Measurements from ENCODE around the gene CERS2. TPM values are rescaled to one million over a fixed set of nuclear protein-coding genes. Genes with fewer than 3 reads are reported as not detected.

Gene CERS2
- total and polyA plus RNA-seq, 2 of the 8 experiments (the other 6 are each of a cell fraction or from before 2014, with no cell fraction given), result 216 to 237 TPM

- TF ChIP-seq, protein P1, sequence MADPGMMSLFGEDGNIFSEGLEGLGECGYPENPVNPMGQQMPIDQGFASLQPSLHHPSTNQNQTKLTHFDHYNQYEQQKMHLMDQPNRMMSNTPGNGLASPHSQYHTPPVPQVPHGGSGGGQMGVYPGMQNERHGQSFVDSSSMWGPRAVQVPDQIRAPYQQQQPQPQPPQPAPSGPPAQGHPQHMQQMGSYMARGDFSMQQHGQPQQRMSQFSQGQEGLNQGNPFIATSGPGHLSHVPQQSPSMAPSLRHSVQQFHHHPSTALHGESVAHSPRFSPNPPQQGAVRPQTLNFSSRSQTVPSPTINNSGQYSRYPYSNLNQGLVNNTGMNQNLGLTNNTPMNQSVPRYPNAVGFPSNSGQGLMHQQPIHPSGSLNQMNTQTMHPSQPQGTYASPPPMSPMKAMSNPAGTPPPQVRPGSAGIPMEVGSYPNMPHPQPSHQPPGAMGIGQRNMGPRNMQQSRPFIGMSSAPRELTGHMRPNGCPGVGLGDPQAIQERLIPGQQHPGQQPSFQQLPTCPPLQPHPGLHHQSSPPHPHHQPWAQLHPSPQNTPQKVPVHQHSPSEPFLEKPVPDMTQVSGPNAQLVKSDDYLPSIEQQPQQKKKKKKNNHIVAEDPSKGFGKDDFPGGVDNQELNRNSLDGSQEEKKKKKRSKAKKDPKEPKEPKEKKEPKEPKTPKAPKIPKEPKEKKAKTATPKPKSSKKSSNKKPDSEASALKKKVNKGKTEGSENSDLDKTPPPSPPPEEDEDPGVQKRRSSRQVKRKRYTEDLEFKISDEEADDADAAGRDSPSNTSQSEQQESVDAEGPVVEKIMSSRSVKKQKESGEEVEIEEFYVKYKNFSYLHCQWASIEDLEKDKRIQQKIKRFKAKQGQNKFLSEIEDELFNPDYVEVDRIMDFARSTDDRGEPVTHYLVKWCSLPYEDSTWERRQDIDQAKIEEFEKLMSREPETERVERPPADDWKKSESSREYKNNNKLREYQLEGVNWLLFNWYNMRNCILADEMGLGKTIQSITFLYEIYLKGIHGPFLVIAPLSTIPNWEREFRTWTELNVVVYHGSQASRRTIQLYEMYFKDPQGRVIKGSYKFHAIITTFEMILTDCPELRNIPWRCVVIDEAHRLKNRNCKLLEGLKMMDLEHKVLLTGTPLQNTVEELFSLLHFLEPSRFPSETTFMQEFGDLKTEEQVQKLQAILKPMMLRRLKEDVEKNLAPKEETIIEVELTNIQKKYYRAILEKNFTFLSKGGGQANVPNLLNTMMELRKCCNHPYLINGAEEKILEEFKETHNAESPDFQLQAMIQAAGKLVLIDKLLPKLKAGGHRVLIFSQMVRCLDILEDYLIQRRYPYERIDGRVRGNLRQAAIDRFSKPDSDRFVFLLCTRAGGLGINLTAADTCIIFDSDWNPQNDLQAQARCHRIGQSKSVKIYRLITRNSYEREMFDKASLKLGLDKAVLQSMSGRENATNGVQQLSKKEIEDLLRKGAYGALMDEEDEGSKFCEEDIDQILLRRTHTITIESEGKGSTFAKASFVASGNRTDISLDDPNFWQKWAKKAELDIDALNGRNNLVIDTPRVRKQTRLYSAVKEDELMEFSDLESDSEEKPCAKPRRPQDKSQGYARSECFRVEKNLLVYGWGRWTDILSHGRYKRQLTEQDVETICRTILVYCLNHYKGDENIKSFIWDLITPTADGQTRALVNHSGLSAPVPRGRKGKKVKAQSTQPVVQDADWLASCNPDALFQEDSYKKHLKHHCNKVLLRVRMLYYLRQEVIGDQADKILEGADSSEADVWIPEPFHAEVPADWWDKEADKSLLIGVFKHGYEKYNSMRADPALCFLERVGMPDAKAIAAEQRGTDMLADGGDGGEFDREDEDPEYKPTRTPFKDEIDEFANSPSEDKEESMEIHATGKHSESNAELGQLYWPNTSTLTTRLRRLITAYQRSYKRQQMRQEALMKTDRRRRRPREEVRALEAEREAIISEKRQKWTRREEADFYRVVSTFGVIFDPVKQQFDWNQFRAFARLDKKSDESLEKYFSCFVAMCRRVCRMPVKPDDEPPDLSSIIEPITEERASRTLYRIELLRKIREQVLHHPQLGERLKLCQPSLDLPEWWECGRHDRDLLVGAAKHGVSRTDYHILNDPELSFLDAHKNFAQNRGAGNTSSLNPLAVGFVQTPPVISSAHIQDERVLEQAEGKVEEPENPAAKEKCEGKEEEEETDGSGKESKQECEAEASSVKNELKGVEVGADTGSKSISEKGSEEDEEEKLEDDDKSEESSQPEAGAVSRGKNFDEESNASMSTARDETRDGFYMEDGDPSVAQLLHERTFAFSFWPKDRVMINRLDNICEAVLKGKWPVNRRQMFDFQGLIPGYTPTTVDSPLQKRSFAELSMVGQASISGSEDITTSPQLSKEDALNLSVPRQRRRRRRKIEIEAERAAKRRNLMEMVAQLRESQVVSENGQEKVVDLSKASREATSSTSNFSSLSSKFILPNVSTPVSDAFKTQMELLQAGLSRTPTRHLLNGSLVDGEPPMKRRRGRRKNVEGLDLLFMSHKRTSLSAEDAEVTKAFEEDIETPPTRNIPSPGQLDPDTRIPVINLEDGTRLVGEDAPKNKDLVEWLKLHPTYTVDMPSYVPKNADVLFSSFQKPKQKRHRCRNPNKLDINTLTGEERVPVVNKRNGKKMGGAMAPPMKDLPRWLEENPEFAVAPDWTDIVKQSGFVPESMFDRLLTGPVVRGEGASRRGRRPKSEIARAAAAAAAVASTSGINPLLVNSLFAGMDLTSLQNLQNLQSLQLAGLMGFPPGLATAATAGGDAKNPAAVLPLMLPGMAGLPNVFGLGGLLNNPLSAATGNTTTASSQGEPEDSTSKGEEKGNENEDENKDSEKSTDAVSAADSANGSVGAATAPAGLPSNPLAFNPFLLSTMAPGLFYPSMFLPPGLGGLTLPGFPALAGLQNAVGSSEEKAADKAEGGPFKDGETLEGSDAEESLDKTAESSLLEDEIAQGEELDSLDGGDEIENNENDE (IDR thresholded peaks at IDR 0.05; ENCODE audit: insufficient replicate concordance, low read length), result no peak
- peak; percentile 66 to 72 for TF ChIP-seq RAD21 (IDR thresholded peaks at IDR 0.05 in 1 of 2, conservative IDR thresholded peaks at IDR 0.05 in 1 of 2; ENCODE audit: low read depth in 2 of 2, low read length in 2 of 2)
- TF ChIP-seq ATF2 (IDR thresholded peaks at IDR 0.05; ENCODE audit: low read length), result no peak
- TF ChIP-seq, protein P2, sequence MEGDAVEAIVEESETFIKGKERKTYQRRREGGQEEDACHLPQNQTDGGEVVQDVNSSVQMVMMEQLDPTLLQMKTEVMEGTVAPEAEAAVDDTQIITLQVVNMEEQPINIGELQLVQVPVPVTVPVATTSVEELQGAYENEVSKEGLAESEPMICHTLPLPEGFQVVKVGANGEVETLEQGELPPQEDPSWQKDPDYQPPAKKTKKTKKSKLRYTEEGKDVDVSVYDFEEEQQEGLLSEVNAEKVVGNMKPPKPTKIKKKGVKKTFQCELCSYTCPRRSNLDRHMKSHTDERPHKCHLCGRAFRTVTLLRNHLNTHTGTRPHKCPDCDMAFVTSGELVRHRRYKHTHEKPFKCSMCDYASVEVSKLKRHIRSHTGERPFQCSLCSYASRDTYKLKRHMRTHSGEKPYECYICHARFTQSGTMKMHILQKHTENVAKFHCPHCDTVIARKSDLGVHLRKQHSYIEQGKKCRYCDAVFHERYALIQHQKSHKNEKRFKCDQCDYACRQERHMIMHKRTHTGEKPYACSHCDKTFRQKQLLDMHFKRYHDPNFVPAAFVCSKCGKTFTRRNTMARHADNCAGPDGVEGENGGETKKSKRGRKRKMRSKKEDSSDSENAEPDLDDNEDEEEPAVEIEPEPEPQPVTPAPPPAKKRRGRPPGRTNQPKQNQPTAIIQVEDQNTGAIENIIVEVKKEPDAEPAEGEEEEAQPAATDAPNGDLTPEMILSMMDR (IDR thresholded peaks at IDR 0.05; ENCODE audit: control extremely low read depth in 1 of 3, insufficient read depth in 1 of 3, low read depth in 1 of 3, low read length in 3 of 3), result peak; percentile 25 to 80 (median 56)
- no peak for TF ChIP-seq ASH2L (IDR thresholded peaks at IDR 0.05; ENCODE audit: low read length)
These were observed 52.1 kb downstream of the CERS2 start (continued) for GRCh38 chr1:150922519-150922975.

All from H1 (cell line).